OCI-LY1 (cell line): ENCODE results near the gene DIPK2B.

Experiments
- CTCF ChIP-seq: fragments of 200-600 bp; sonication (generic), shearing (Covaris generic); IDR thresholded peaks from 2 replicates; pipeline ENCODE4 v1.5.1; 2017; ENCODE audit warnings: mild to moderate bottlenecking, antibody characterized with exemption, low read length, moderate library complexity, mixed read lengths
- EZH2 ChIP-seq: fragments of 200-600 bp; sonication (generic), shearing (Covaris generic); IDR thresholded peaks from 2 replicates; pipeline ENCODE4 v1.8.0; 2017; ENCODE audit warnings: borderline replicate concordance, mixed run types, mild to moderate bottlenecking, antibody characterized with exemption, low read length, moderate library complexity, mixed read lengths

- TF ChIP-seq CTCF (no peak), EZH2 (no peak)
Measured at GRCh38 chrX:45157647-45158046, 43.0 kb downstream of the DIPK2B start.
